Inflammatory macrophage (primary cell): ENCODE results near the gene NCBP3.
"Not testable (repeated sequence)": the region's sequence is repeated elsewhere in the genome, so short reads cannot be mapped to it uniquely, and the experiment has no call there.

Experiments
- DNase-seq, 2 donors: peaks; one replicate each; pipeline ENCODE4 v3.0.0-alpha.2; 2020 to 2022

NCBP3 gene

GRCh38 chr17:3785323-3785722 is 60.7 kb downstream of the NCBP3 start:
- not testable (repeated sequence) for DNase-seq

- no peak for DNase-seq
Measured at GRCh38 chr17:3782751-3783150, 63.3 kb downstream of the NCBP3 start.

DNA sequence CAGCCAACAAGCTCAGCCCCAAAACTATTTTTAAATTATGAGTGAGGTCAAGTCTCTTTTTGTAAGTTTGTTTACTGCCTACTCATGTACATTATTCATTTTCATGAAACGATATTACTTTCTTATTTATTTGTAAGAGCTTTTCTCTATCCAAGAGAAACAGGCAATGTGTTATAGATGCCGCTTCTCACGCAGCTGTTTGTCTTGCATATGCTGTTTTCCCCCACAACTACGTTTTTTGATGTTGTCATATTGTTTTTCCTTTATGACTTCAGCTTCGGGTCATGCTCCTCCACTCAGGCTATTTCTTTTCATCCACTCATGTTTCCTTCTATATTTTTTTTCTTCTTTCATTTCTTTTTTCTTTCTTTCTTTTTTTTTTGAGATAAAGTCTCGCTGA is 65.1 kb downstream of the NCBP3 start:
- DNase-seq: no peak

GRCh38 chr17:3777366-3778120 is 68.5 kb downstream of the NCBP3 start:
- no peak for DNase-seq

GRCh38 chr17:3773966-3774365 is 72.1 kb downstream of the NCBP3 start:
- no peak for DNase-seq

DNA sequence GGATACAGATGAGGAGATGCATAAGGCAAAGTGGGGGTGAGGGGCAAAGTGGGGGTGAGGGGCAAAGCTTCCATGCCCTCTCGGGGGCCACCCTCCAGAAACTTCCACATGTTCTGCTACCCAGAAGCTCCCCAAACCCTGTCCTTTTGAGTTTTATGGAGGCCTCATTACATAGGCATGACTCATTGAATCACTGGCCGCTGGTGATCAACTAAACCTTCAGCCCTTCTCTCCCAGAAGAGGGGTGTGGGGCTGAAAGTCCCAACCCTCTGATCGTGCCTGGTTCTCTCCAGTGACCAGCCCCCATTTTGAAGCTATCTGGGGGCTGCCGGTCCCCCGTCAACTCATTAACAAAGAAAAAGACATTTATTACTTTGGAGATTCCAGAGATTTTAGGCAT is 72.5 kb downstream of the NCBP3 start:
- DNase-seq: no peak

DNA sequence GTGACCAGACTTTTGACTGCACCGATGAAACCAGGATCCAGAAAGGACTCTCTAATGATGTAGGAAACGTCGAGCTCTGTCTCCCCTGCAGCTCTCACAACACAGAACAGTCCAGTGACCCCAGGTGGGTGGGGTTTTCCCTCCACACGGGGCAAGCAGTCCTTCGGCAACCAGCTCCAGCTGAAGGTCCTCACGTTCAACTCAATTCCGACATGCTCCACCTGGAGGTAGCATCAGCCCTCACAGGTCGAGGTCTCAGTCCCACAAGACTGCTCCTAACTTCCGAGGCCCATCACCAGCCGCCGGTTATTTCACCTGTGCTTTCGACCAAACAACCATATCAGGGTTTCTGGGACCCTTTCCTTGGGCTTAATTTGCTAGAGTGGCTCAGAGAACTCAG is 73.3 kb downstream of the NCBP3 start:
- no peak for DNase-seq

GRCh38 chr17:3771140-3771539 is 74.9 kb downstream of the NCBP3 start:
- DNase-seq: no peak

DNA sequence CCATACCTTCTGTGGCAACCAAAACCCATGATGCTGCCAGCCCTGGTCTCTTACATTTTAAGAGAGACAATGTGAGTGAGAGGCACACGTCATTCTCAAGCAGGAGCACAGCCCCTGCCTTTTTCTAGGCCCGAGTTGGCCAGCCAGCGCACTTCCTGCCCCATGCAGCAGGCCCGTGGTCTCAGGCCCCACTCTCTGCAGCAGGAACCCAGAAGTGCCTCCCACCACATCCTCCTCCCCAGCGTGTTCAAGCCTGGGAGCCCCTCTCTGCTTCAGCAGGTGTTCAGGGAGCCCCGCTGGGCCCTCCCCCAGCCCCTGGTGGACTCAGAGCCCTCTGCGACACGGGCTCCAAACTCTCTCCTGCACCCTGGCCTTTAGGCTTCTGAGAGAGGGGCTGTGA is 75.6 kb downstream of the NCBP3 start:
- peak in 1 of 2 donors; percentile 64 for DNase-seq

DNA sequence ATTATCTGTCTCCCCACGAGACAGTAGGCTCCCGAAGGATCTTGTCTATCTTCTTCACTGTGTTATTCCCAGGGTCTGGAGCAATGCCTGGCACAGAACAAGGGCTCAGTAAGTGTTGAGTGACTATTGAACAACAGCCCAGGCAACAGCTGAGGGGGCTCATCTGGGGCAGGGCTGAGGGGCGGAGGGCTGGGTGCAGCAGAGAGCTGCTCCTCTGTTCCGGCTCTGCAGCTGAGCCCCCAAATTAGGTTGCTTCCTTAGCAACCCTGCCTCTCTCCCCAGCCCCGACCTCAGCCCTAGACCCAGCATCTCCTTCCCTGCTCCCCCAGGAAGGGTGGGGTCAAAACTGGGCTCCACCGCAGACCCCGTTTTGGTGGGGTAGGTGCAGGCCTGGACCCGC is 77.3 kb downstream of the NCBP3 start:
- DNase-seq: no peak

DNA sequence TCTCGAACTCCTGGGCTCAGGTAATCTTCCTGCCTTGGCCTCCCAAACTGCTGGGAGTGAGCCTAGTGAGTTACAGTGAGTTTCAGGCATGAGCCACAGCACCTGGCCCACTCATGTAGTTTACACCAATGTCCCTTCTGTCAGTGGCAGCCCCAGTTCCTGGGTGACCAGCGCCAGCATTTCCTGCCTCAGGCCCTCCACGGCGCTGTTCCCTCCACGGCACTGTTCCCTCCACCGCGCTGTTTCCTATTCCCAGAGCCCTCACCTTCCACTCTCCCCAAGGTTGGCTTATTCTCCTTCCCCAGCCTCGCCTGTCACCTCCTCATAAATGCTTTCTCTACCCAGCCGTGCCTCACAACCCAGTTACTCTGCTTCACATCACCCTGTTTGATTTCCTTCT is 77.7 kb downstream of the NCBP3 start:
- DNase-seq: no peak

DNA sequence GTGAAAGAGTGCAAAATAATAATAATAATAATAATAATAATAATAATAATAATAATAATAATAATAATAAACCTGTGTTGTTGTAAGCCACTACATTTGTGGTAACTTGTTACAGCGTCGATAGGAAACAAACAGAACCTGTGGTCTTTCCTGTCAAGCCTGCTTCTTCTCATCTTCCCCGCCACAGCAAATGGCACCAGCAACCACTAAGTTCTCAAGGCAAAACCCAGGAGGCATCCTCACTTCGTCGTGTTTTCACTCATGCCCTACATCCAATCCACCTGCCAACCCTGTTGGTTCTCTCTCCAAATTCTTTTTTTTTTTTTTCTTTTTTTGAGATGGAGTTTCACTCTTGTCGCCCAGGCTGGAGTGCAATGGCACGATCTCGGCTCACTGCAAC is 79.3 kb downstream of the NCBP3 start:
- DNase-seq: no peak

- no peak for DNase-seq
Measured at GRCh38 chr17:3765981-3766380, 80.1 kb downstream of the NCBP3 start.

- DNase-seq: peak in 1 of 2 donors; percentile 62
Measured at GRCh38 chr17:3763777-3764170, 82.3 kb downstream of the NCBP3 start.

- peak; percentile 52 to 79 for DNase-seq
Measured at GRCh38 chr17:3762922-3763776, 82.9 kb downstream of the NCBP3 start.

- no peak for DNase-seq
Measured at GRCh38 chr17:3761918-3762380, 84.1 kb downstream of the NCBP3 start.

- DNase-seq: no peak
Measured at GRCh38 chr17:3761036-3761917, 84.8 kb downstream of the NCBP3 start.

- DNase-seq: no peak
Measured at GRCh38 chr17:3759597-3760216, 86.3 kb downstream of the NCBP3 start.

- DNase-seq: no peak
Measured at GRCh38 chr17:3755335-3756030, 90.6 kb downstream of the NCBP3 start.

- peak in 1 of 2 donors; percentile 11 for DNase-seq
Measured at GRCh38 chr17:3754458-3755334, 91.3 kb downstream of the NCBP3 start.

DNA sequence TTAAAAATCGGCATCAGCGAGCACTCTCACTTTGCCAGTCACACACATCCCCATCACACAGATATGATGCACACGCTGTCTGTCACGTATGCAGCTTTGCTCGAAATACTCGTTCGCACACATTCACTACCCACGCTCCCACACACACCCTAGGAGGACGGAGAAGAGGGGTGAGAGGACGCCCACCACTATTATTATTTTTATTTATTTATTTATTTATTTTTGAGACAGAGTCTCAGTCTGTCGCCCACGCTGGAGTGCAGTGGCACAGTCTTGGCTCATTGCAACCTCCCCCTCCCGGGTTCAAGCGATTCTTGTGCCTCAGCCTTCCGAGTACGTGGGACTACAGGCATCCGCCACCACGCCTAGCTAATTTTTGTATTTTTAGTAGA is 92.0 kb downstream of the NCBP3 start:
- DNase-seq: no peak
